RWPE1 (cell line): Measurements from ENCODE around the gene MOAP1.

Source experiments
- CTCF ChIA-PET: fragments of 350-600 bp; sonication (Branson Sonifier 250); formaldehyde crosslinking; extraction: SDS; loops from one replicate; lab custom pipeline; 2021; lab: Yijun Ruan, JAX
- POLR2A ChIA-PET: fragments of 400-600 bp; formaldehyde crosslinking; extraction: SDS; loops from one replicate; lab custom pipeline; 2020; ENCODE audit warnings: antibody characterized with exemption; ENCODE audit not compliant: low non-redundant PET; lab: Yijun Ruan, JAX
- DNase-seq: peaks from one replicate; pipeline ENCODE4 v3.0.0; 2012; ENCODE audit warnings: low spot score
- H3K27ac ChIP-seq: fragments of 450-650 bp; 2 replicates; pipeline ENCODE4 v1.5.1; 2017
- TF ChIP-seq, protein P1 (sequence below): fragments of 450-650 bp; conservative IDR thresholded peaks from 2 replicates; pipeline ENCODE4 v1.5.1; 2017; ENCODE audit warnings: low read depth, mild to moderate bottlenecking

Gene MOAP1

GRCh38 chr14:93223565-93223964 lies 38.9 kb upstream of the MOAP1 start:
- CTCF ChIA-PET = no interaction called here
- no peak for DNase-seq
- no peak overlapping the region for H3K27ac ChIP-seq
- POLR2A ChIA-PET = no interaction called here
- TF ChIP-seq, protein P1, sequence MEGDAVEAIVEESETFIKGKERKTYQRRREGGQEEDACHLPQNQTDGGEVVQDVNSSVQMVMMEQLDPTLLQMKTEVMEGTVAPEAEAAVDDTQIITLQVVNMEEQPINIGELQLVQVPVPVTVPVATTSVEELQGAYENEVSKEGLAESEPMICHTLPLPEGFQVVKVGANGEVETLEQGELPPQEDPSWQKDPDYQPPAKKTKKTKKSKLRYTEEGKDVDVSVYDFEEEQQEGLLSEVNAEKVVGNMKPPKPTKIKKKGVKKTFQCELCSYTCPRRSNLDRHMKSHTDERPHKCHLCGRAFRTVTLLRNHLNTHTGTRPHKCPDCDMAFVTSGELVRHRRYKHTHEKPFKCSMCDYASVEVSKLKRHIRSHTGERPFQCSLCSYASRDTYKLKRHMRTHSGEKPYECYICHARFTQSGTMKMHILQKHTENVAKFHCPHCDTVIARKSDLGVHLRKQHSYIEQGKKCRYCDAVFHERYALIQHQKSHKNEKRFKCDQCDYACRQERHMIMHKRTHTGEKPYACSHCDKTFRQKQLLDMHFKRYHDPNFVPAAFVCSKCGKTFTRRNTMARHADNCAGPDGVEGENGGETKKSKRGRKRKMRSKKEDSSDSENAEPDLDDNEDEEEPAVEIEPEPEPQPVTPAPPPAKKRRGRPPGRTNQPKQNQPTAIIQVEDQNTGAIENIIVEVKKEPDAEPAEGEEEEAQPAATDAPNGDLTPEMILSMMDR = no peak

DNA sequence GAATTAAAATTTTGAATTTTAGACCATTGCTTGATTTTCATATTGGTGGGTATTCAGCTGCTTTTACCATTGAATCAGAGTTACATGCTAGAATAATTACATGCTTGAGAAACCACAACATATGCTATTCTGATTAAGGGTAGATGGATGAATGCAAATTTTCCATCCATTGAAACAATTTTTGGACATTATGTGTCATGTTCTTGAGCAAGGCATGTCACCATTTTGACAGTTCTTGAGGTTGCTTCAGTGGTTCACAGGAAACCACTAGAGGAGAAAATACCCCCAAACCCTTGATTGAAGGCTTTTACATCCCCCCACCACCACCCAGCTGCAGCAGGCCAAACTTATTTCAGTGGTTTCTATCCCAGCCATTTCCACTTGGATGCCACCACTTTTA lies 35.8 kb upstream of the MOAP1 start:
- ChIA-PET CTCF (interaction anchor here (0.6 kb wide), 1 partner anchor 437 kb away, joined by 3 read pairs; no protein-coding TSS in a partner anchor), POLR2A (no interaction called here)
- no peak overlapping the region for H3K27ac ChIP-seq
- TF ChIP-seq, protein P1 = no peak
- no peak for DNase-seq

GRCh38 chr14:93219103-93219726 lies 34.5 kb upstream of the MOAP1 start:
- DNase-seq = peak; percentile 46
- TF ChIP-seq, protein P1 = peak; percentile 74
- no peak overlapping the region for H3K27ac ChIP-seq
- CTCF ChIA-PET = interaction anchor here (0.6 to 0.8 kb wide), 6 partner anchors 10 to 1114 kb away, joined by 3 to 6 read pairs (median 4); no protein-coding TSS in a partner anchor
- POLR2A ChIA-PET = interaction anchor here (0.7 kb wide), 1 partner anchor 104 kb away, joined by 4 read pairs; no protein-coding TSS in a partner anchor

GRCh38 chr14:93214598-93214997 lies 29.9 kb upstream of the MOAP1 start:
- CTCF ChIA-PET = no interaction called here
- TF ChIP-seq, protein P1 = no peak
- POLR2A ChIA-PET = no interaction called here
- no peak for DNase-seq
- H3K27ac ChIP-seq = no peak overlapping the region

DNA sequence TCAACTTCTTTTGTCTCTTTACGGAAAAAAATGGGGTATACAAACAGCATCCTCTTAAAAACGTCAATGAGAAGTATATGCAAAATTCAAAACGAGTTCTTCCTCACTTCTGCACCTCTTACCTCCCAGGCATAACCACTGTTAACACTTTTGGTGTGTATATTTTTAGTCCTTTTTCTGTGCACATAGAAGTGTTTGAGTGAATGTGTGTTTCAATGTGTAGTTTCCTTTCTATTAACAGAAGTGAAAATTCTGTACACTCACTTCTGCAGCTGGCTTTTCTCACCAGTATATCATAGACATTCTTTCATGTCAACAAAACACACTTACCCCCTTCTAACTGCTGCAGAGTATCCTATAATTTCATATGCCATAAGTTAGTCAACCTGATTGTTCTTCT lies 27.7 kb upstream of the MOAP1 start:
- no peak overlapping the region for H3K27ac ChIP-seq
- TF ChIP-seq, protein P1 = no peak
- no peak for DNase-seq
- POLR2A ChIA-PET = no interaction called here
- CTCF ChIA-PET = no interaction called here

DNA sequence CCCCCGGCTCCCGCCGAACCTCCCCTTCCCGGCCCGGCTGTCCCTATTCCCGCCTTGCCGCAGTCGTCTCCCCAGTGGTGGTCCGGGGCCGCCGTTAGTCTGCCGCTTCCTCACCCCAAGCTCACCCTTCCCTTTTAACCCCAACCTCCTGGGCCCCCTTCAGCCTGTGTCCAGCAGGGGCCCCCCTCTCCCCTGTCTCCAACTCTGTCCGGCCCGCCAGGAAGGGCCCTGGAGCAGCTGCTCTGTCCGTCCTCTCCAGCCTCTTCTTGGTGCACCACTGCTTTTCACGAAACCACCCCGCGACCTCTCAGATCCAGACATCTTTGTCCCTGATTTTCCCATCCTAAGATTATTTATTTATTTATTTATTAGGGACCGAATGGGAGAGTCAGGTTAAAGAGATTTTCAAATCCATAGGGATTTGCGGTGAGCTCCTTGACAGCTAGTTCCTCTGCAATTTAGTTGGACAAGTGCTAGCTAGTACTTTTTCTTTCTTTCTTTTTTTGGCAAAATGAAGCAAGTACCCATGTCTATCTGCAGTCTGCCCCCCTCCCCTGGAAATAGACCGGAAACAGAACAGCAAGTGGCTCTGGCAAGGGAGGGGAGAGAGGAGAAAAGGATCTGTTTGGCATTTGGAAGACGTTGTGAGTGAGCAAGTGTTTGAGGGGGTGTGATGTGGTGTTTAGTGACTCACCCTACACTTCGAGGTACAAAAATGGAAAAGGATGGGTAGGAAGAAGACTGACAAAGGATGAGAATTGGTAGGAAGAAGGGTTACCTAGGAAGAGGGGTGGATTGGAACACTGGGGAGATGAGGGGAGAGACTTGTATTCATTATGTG lies 23.0 kb upstream of the MOAP1 start:
- TF ChIP-seq, protein P1 = peak; percentile 44
- DNase-seq = peak; percentile 58
- peak overlapping the region; percentile 90 for H3K27ac ChIP-seq
- ChIA-PET POLR2A (interaction anchor here (1.0 to 1.5 kb wide), 2 partner anchors 22 to 24 kb away, joined by 4 to 6 read pairs; partner anchors contain the start of genes LYSET and MOAP1), CTCF (interaction anchor here (0.7 kb wide), 1 partner anchor 339 kb away, joined by 3 read pairs; no protein-coding TSS in a partner anchor)
